NT2/D1 (cell line): Measurements from ENCODE around the gene EIF1.
"Not testable (repeated sequence)": the region's sequence is repeated elsewhere in the genome, so short reads cannot be mapped to it uniquely, and the experiment has no call there.

Experiments used
- SUZ12 ChIP-seq: IDR thresholded peaks from 2 replicates; pipeline ENCODE4 v1.6.1; 2011; ENCODE audit not compliant: insufficient read length, insufficient read depth; ENCODE audit errors: extremely low read depth
- YY1 ChIP-seq: IDR thresholded peaks from 2 replicates; pipeline ENCODE4 v1.6.1; 2011; ENCODE audit not compliant: insufficient read length, insufficient read depth
- ZNF274 ChIP-seq: IDR thresholded peaks from 2 replicates; pipeline ENCODE4 v1.6.1; 2011; ENCODE audit warnings: mild to moderate bottlenecking, low read depth, low read length

- not testable (repeated sequence) for TF ChIP-seq YY1, ZNF274, SUZ12
These were observed 12.2 kb downstream of the EIF1 start for GRCh38 chr17:41700843-41701242.
